ENCODE results near the gene GAPDH. TPM values are rescaled to one million over a fixed set of nuclear protein-coding genes. Genes with fewer than 3 reads are reported as not detected.

Gene GAPDH
- total RNA-seq, 1 experiment from 2014 or later = 4,276 TPM

DNA sequence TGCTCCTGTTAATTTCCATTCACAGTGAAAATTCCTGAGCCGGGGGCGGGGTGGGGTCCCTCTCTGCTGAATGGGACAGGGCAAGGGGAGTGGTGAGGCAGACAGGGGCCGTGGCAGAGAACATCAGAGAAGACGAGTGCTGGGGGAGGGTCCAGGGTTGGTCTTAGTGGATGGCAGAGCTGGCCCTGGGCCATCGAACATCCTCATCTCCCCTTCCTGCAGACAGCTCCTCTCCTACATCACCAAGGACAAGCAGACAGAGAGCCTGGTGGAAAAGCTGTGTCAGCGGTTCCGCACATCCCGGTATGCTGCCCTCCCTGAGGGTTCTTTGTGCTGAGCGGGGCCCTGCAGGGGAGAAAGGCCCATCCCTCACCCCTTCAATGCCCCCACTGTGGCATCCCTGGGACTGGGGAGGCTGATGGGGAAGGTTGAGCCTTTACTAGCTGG lies 5.0 kb upstream of the GAPDH start (continued):
- no peak for TF ChIP-seq E2F4 (CRISPR knock-in tag; IDR thresholded peaks at IDR 0.05; ENCODE audit: borderline replicate concordance, low read depth)

DNA sequence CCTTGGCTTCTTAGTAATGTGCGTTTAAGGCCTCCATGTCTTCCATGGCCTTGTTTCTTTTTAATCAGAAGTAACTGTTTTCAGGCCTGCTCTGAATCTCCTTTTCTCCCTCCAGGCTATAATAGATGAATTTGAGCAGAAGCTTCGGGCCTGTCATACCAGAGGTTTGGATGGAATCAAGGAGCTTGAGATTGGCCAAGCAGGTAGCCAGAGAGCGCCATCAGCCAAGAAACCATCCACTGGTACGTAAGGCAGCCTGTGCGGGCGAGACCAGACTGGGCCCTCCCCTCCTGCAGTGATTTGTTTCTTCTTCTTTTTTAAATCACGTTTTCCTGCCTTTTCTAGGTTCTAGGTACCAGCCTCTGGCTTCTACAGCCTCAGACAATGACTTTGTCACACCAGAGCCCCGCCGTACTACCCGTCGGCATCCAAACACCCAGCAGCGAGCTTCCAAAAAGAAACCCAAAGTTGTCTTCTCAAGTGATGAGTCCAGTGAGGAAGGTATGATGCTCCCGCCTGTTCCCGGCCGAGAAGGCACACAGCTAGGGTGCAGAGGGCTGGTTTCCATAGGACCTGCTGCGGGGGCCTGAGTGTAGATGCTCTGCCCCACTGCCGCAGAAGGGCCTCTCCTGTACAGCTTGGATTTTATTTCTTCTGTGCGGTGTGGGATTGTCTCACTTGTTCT lies 3.6 kb upstream of the GAPDH start:
- CTCF ChIA-PET = interaction anchor here (1.2 kb wide), 1 partner anchor 24 kb away, joined by 5 read pairs; no protein-coding TSS in a partner anchor
- Mint-ChIP-seq H3K9me3 (no peaks in the 10 kb centered on the region), H3K36me3 (peaks cover 69% of the 10 kb centered on the region), H3K4me1 (peaks cover 19% of the 10 kb centered on the region), H3K4me3 (no peak overlapping the region), H3K27ac (peak overlapping the region; percentile 28), H3K27me3 (ENCODE audit: low read depth) (no peaks in the 10 kb centered on the region)
- ATAC-seq (no peak), DNase-seq (ENCODE audit: low spot score) (no peak)
- no peak for TF ChIP-seq ZNF396 (CRISPR knock-in tag; IDR thresholded peaks at IDR 0.05; ENCODE audit: borderline replicate concordance)
- no peak for TF ChIP-seq ZNF219 (CRISPR knock-in tag; IDR thresholded peaks at IDR 0.05; ENCODE audit: borderline replicate concordance)
- no peak for TF ChIP-seq RELA (CRISPR knock-in tag; IDR thresholded peaks at IDR 0.05; ENCODE audit: borderline replicate concordance)
- no peak for TF ChIP-seq GTF2I (CRISPR knock-in tag; conservative IDR thresholded peaks at IDR 0.05)
- no peak for TF ChIP-seq CREM (CRISPR knock-in tag; IDR thresholded peaks at IDR 0.05)
- TF ChIP-seq NR3C1 (CRISPR knock-in tag; conservative IDR thresholded peaks at IDR 0.05; ENCODE audit: low read depth) = no peak
- no peak for TF ChIP-seq TEAD1 (CRISPR knock-in tag; IDR thresholded peaks at IDR 0.05)
- no peak for TF ChIP-seq ATF3 (CRISPR knock-in tag; conservative IDR thresholded peaks at IDR 0.05)
- TF ChIP-seq ZMAT4 (CRISPR knock-in tag; IDR thresholded peaks at IDR 0.05) = no peak
- no peak for TF ChIP-seq ZNF138 (CRISPR knock-in tag; conservative IDR thresholded peaks at IDR 0.05)
- TF ChIP-seq ESRRA (CRISPR knock-in tag; IDR thresholded peaks at IDR 0.05; ENCODE audit: borderline replicate concordance) = no peak
- TF ChIP-seq ETV6 (CRISPR knock-in tag; IDR thresholded peaks at IDR 0.05) = no peak
- no peak for TF ChIP-seq IRF2 (CRISPR knock-in tag; IDR thresholded peaks at IDR 0.05; ENCODE audit: borderline replicate concordance, low read depth)
- no peak for TF ChIP-seq EMX1 (CRISPR knock-in tag; IDR thresholded peaks at IDR 0.05)
- no peak for TF ChIP-seq RORB (CRISPR knock-in tag; IDR thresholded peaks at IDR 0.05)
- TF ChIP-seq, protein P1, sequence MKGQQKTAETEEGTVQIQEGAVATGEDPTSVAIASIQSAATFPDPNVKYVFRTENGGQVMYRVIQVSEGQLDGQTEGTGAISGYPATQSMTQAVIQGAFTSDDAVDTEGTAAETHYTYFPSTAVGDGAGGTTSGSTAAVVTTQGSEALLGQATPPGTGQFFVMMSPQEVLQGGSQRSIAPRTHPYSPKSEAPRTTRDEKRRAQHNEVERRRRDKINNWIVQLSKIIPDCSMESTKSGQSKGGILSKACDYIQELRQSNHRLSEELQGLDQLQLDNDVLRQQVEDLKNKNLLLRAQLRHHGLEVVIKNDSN (CRISPR knock-in tag; IDR thresholded peaks at IDR 0.05) = no peak
- POLR2A ChIA-PET = no interaction called here

GRCh38 chr12:6532051-6532926 lies 2.0 kb upstream of the GAPDH start:
- no peaks in the 10 kb centered on the region for H3K27me3 Mint-ChIP-seq (ENCODE audit: low read depth)
- H3K27ac Mint-ChIP-seq = peak overlapping the region; percentile 95
- H3K4me3 Mint-ChIP-seq = peak overlapping the region; percentile 87
- H3K36me3 Mint-ChIP-seq = peaks cover 69% of the 10 kb centered on the region
- ATAC-seq = peak; percentile 7
- H3K4me1 Mint-ChIP-seq = peaks cover 29% of the 10 kb centered on the region
- peak; percentile 57 for DNase-seq (ENCODE audit: low spot score)
- POLR2A ChIA-PET = interaction anchor here (0.8 to 1.4 kb wide), 8 partner anchors 17 to 319 kb away, joined by 3 to 7 read pairs (median 4); partner anchors contain the start of genes CDCA3, MRPL51, NOP2 and VAMP1
- CTCF ChIA-PET = interaction anchor here (0.5 to 1.7 kb wide), 9 partner anchors 18 to 340 kb away, joined by 3 to 9 read pairs (median 4); no protein-coding TSS in a partner anchor
- H3K9me3 Mint-ChIP-seq = no peaks in the 10 kb centered on the region
- TF ChIP-seq NFE2L1 (CRISPR knock-in tag; IDR thresholded peaks at IDR 0.05) = peak; percentile 87
- TF ChIP-seq, protein P1 (CRISPR knock-in tag; IDR thresholded peaks at IDR 0.05) = no peak
- peak; percentile 58; the same call in 1 of the 2 replicates for TF ChIP-seq FOXK1 (CRISPR knock-in tag; IDR thresholded peaks at IDR 0.05)
- TF ChIP-seq, protein P2, sequence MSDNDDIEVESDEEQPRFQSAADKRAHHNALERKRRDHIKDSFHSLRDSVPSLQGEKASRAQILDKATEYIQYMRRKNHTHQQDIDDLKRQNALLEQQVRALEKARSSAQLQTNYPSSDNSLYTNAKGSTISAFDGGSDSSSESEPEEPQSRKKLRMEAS (CRISPR knock-in tag; IDR thresholded peaks at IDR 0.05) = peak; percentile 52; the same call in 1 of the 2 replicates
- TF ChIP-seq, protein P3, sequence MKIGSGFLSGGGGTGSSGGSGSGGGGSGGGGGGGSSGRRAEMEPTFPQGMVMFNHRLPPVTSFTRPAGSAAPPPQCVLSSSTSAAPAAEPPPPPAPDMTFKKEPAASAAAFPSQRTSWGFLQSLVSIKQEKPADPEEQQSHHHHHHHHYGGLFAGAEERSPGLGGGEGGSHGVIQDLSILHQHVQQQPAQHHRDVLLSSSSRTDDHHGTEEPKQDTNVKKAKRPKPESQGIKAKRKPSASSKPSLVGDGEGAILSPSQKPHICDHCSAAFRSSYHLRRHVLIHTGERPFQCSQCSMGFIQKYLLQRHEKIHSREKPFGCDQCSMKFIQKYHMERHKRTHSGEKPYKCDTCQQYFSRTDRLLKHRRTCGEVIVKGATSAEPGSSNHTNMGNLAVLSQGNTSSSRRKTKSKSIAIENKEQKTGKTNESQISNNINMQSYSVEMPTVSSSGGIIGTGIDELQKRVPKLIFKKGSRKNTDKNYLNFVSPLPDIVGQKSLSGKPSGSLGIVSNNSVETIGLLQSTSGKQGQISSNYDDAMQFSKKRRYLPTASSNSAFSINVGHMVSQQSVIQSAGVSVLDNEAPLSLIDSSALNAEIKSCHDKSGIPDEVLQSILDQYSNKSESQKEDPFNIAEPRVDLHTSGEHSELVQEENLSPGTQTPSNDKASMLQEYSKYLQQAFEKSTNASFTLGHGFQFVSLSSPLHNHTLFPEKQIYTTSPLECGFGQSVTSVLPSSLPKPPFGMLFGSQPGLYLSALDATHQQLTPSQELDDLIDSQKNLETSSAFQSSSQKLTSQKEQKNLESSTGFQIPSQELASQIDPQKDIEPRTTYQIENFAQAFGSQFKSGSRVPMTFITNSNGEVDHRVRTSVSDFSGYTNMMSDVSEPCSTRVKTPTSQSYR (CRISPR knock-in tag; IDR thresholded peaks at IDR 0.05) = no peak
- TF ChIP-seq SMAD3 (CRISPR knock-in tag; IDR thresholded peaks at IDR 0.05; ENCODE audit: borderline replicate concordance) = 0 out of 2 replicates have a peak, but pooled peaks have one; percentile 57
- peak; percentile 35; the same call in 1 of the 2 replicates for TF ChIP-seq NFATC4 (CRISPR knock-in tag; IDR thresholded peaks at IDR 0.05)
